H9 (cell line): ENCODE data around the gene GRB2. TPM values are rescaled to one million over a fixed set of nuclear protein-coding genes. Genes with fewer than 3 reads are reported as not detected.
"Not testable (repeated sequence)": the region's sequence is repeated elsewhere in the genome, so short reads cannot be mapped to it uniquely, and the experiment has no call there.

Experiments
- DNase-seq: peaks from one replicate; pipeline ENCODE4 v3.0.0-alpha.2; 2017
- H2AFZ ChIP-seq: one replicate; pipeline ENCODE4 v1.6.1; 2013; ENCODE audit warnings: mild to moderate bottlenecking, low read length, control low read depth, moderate library complexity
- H2AK5ac ChIP-seq: 2 replicates; pipeline ENCODE4 v1.6.1; 2013; ENCODE audit warnings: low read length, control low read depth, mixed read lengths; ENCODE audit not compliant: insufficient read length
- H2BK120ac ChIP-seq: one replicate; pipeline ENCODE4 v1.6.1; 2013; ENCODE audit warnings: low read depth, mild to moderate bottlenecking, low read length, control low read depth, inconsistent platforms; ENCODE audit not compliant: poor library complexity, severe bottlenecking
- H2BK12ac ChIP-seq: 2 replicates; pipeline ENCODE4 v1.6.1; 2013; ENCODE audit warnings: low read length, control low read depth, mixed read lengths, low read depth; ENCODE audit not compliant: insufficient read length
- H2BK15ac ChIP-seq: 2 replicates; pipeline ENCODE4 v1.6.1; 2013; ENCODE audit warnings: low read depth, low read length, control low read depth
- H2BK20ac ChIP-seq: one replicate; pipeline ENCODE4 v1.6.1; 2013; ENCODE audit warnings: low read depth, mild to moderate bottlenecking, low read length, control low read depth, inconsistent platforms; ENCODE audit not compliant: poor library complexity, severe bottlenecking
- H2BK5ac ChIP-seq: 2 replicates; pipeline ENCODE4 v1.6.1; 2013; ENCODE audit warnings: low read length, control low read depth, mixed read lengths; ENCODE audit not compliant: insufficient read length
- H3K14ac ChIP-seq: 2 replicates; pipeline ENCODE4 v1.6.1; 2013; ENCODE audit warnings: low read length, control low read depth; ENCODE audit not compliant: insufficient read depth
- H3K18ac ChIP-seq: 2 replicates; pipeline ENCODE4 v1.6.1; 2013; ENCODE audit warnings: low read depth, mild to moderate bottlenecking, mixed read lengths, low read length, control low read depth; ENCODE audit not compliant: insufficient read length
- H3K23ac ChIP-seq: 2 replicates; pipeline ENCODE4 v1.6.1; 2013; ENCODE audit warnings: low read length, control low read depth, mixed read lengths, low read depth; ENCODE audit not compliant: insufficient read length
- H3K23me2 ChIP-seq: 2 replicates; pipeline ENCODE4 v1.6.1; 2013; ENCODE audit warnings: low read depth, mild to moderate bottlenecking, mixed read lengths, low read length, control low read depth; ENCODE audit not compliant: insufficient read length, poor library complexity, severe bottlenecking
- H3K27ac ChIP-seq: 2 replicates; pipeline ENCODE4 v1.5.1; 2013; ENCODE audit warnings: low read length, control low read depth, mixed read lengths, low read depth; ENCODE audit not compliant: insufficient read length
- H3K27me3 ChIP-seq: 2 replicates; pipeline ENCODE4 v1.6.1; 2013; ENCODE audit warnings: low read length, control low read depth, inconsistent platforms; ENCODE audit not compliant: insufficient read depth
- H3K4ac ChIP-seq: 2 replicates; pipeline ENCODE4 v1.6.1; 2013; ENCODE audit warnings: low read depth, mild to moderate bottlenecking, control low read depth, inconsistent platforms, low read length, moderate library complexity
- H3K4me1 ChIP-seq: 2 replicates; pipeline ENCODE4 v1.6.1; 2013; ENCODE audit warnings: low read length, control low read depth, inconsistent platforms; ENCODE audit not compliant: insufficient read depth
- H3K4me2 ChIP-seq: 2 replicates; pipeline ENCODE4 v1.6.1; 2013; ENCODE audit warnings: low read length, control low read depth, mixed read lengths; ENCODE audit not compliant: insufficient read length, insufficient read depth
- H3K56ac ChIP-seq: 2 replicates; pipeline ENCODE4 v1.6.1; 2013; ENCODE audit warnings: low read depth, mild to moderate bottlenecking, mixed read lengths, low read length, control low read depth; ENCODE audit not compliant: insufficient read length
- H3K79me1 ChIP-seq: 2 replicates; pipeline ENCODE4 v1.6.1; 2013; ENCODE audit warnings: low read depth, mild to moderate bottlenecking, moderate library complexity, low read length, control low read depth, inconsistent platforms; ENCODE audit not compliant: insufficient read depth, poor library complexity, severe bottlenecking
- H3K79me2 ChIP-seq: 2 replicates; pipeline ENCODE4 v1.6.1; 2013; ENCODE audit warnings: low read length, control low read depth, inconsistent platforms; ENCODE audit not compliant: insufficient read depth
- H3K9ac ChIP-seq: 2 replicates; pipeline ENCODE4 v1.6.1; 2013; ENCODE audit warnings: low read length, control low read depth, mixed read lengths; ENCODE audit not compliant: insufficient read length; ENCODE audit errors: extremely low read depth
- H3K9me3 ChIP-seq: one replicate; pipeline ENCODE4 v1.6.1; 2013; ENCODE audit warnings: low read depth, low read length, inconsistent platforms; ENCODE audit not compliant: control insufficient read depth
- H3T11ph ChIP-seq: one replicate; pipeline ENCODE4 v1.6.1; 2013; ENCODE audit warnings: mild to moderate bottlenecking, low read length, control low read depth, inconsistent platforms
- H4K20me1 ChIP-seq: one replicate; pipeline ENCODE4 v1.6.1; 2013; ENCODE audit not compliant: control insufficient read depth, insufficient read length, insufficient read depth
- H4K5ac ChIP-seq: 2 replicates; pipeline ENCODE4 v1.6.1; 2013; ENCODE audit warnings: low read depth, mild to moderate bottlenecking, mixed read lengths, low read length, control low read depth; ENCODE audit not compliant: insufficient read length
- H4K8ac ChIP-seq: replicated peaks from 2 replicates; pipeline ENCODE4 v1.6.1; 2013; ENCODE audit warnings: low read length, control low read depth, mixed read lengths, low read depth; ENCODE audit not compliant: insufficient read length
- H4K91ac ChIP-seq: 2 replicates; pipeline ENCODE4 v1.6.1; 2013; ENCODE audit warnings: low read depth, mild to moderate bottlenecking, moderate library complexity, mixed read lengths, low read length, control low read depth; ENCODE audit not compliant: insufficient read length
- H3K27ac Mint-ChIP-seq, 3 experiments: 2 replicates in 2 of 3; 3 replicates in 1 of 3; pipeline ENCODE4 v1.8.0; 2020 to 2021; ENCODE audit warnings: mixed read lengths in 3 of 3, mild to moderate bottlenecking in 1 of 3, moderate library complexity in 1 of 3
- H3K27me3 Mint-ChIP-seq: 2 replicates; pipeline ENCODE4 v1.8.0; 2021; ENCODE audit warnings: low read depth, mild to moderate bottlenecking, moderate library complexity, mixed read lengths
- H3K36me3 Mint-ChIP-seq, 3 experiments: 2 replicates in 2 of 3; 3 replicates in 1 of 3; pipeline ENCODE4 v1.8.0; 2020 to 2021; ENCODE audit warnings: low read depth in 3 of 3, mixed read lengths in 3 of 3; ENCODE audit not compliant: insufficient read depth in 1 of 3
- H3K4me1 Mint-ChIP-seq, 2 experiments: 2 replicates each; pipeline ENCODE4 v1.8.0; 2020; ENCODE audit warnings: mixed read lengths in 2 of 2
- H3K4me3 Mint-ChIP-seq, 2 experiments: 2 replicates in 1 of 2; 3 replicates in 1 of 2; pipeline ENCODE4 v1.8.0; 2020 to 2021; ENCODE audit warnings: mild to moderate bottlenecking in 2 of 2, mixed read lengths in 2 of 2, moderate library complexity in 1 of 2
- H3K9me3 Mint-ChIP-seq, 2 experiments: 2 replicates in 1 of 2; 3 replicates in 1 of 2; pipeline ENCODE4 v1.8.0; 2020; ENCODE audit warnings: mild to moderate bottlenecking in 2 of 2, mixed read lengths in 2 of 2, moderate library complexity in 1 of 2
- CTCF ChIP-seq: fragments of 200-600 bp; sonication (generic); conservative IDR thresholded peaks from 3 replicates; pipeline ENCODE4 v1.8.0; 2021; ENCODE audit warnings: antibody characterized with exemption, mild to moderate bottlenecking
- WGBS: extraction: QIAGEN DNeasy Blood & Tissue Kit; methylation state at CpG from one replicate; pipeline ENCODE4 v1.1.7; 2013; ENCODE audit warnings: missing lambda C conversion rate, low lambda C conversion rate, mixed read lengths; ENCODE audit not compliant: insufficient read length; ENCODE audit errors: extremely low coverage; 5-methylcytosine and 5-hydroxymethylcytosine counted together
- total RNA-seq: library from RNA; stranded (reverse); gene quantifications from 2 replicates; pipeline ENCODE4 v1.2.1, GENCODE V29; 2021

GRB2 gene
- total RNA-seq, 1 experiment from 2014 or later, result 91.7 TPM

GRCh38 chr17:75346906-75347305, 58.6 kb downstream of the GRB2 start:
- WGBS, result no CpG with 5 or more reads among the region's 6 CpGs
- no peak overlapping the region for H4K91ac ChIP-seq
- H3K27ac ChIP-seq, result no peak overlapping the region

GRCh38 chr17:75346368-75346767, 59.1 kb downstream of the GRB2 start:
- H3K27me3 Mint-ChIP-seq, H2BK20ac ChIP-seq, H3K4me2 ChIP-seq, H3K79me2 ChIP-seq, H3K14ac ChIP-seq, H3K9me3 ChIP-seq, H4K8ac ChIP-seq, H3K56ac ChIP-seq, H4K5ac ChIP-seq, H2AFZ ChIP-seq, H4K91ac ChIP-seq, H2BK5ac ChIP-seq, DNase-seq, H4K20me1 ChIP-seq, H2BK120ac ChIP-seq, H3T11ph ChIP-seq, H2BK15ac ChIP-seq, H3K27me3 ChIP-seq, H3K23ac ChIP-seq, H3K9ac ChIP-seq, H2AK5ac ChIP-seq, H3K27ac ChIP-seq, H3K18ac ChIP-seq, H3K36me3 Mint-ChIP-seq, H3K23me2 ChIP-seq, H2BK12ac ChIP-seq, H3K9me3 Mint-ChIP-seq, H3K4me3 Mint-ChIP-seq, H3K4ac ChIP-seq: not testable (repeated sequence)
- Histone ChIP-seq H3K4me1 (peaks cover 31% of the 10 kb centered on the region), H3K79me1 (peaks cover 10% of the 10 kb centered on the region)
- H3K27ac Mint-ChIP-seq, result peak overlapping the region in 2 of 3 experiments; percentile 94 to 95; a peak in 4 of 7 replicates
- no CpG with 5 or more reads among the region's 9 CpGs for WGBS
- peaks cover 72 to 85% of the 10 kb centered on the region in 2 experiments for H3K4me1 Mint-ChIP-seq

More at GRCh38 chr17:75346906-75347305, 58.6 kb downstream of the GRB2 start:
- Histone ChIP-seq H3K18ac (no peak overlapping the region), H3K23ac (no peak overlapping the region), H3K4ac (no peak overlapping the region), H3K56ac (no peak overlapping the region), H3K79me1 (peaks cover 12% of the 10 kb centered on the region), H2AFZ (no peak overlapping the region), H4K5ac (no peak overlapping the region), H2BK120ac (no peak overlapping the region), H3K9ac (no peak overlapping the region), H3K14ac (no peak overlapping the region), H3K4me1 (peaks cover 28% of the 10 kb centered on the region; the same call in 1 of the 2 replicates), H3K79me2 (peaks cover 8% of the 10 kb centered on the region; the same call in 1 of the 2 replicates), H3K27me3 (no peaks in the 10 kb centered on the region), H4K20me1 (no peaks in the 10 kb centered on the region), H3K23me2 (peaks cover 6% of the 10 kb centered on the region), H4K8ac (no peak overlapping the region), H2BK15ac (no peak overlapping the region), H2BK20ac (no peak overlapping the region), H2AK5ac (no peak overlapping the region), H3K4me2 (no peak overlapping the region), H3T11ph (no peak overlapping the region), H3K9me3 (no peaks in the 10 kb centered on the region), H2BK5ac (no peak overlapping the region), H2BK12ac (no peak overlapping the region)
- DNase-seq, result peak; percentile 66
- Mint-ChIP-seq H3K4me1 (peaks cover 72 to 85% of the 10 kb centered on the region in 2 experiments), H3K9me3 (no peaks in the 10 kb centered on the region), H3K36me3 (no peaks in the 10 kb centered on the region), H3K27ac (peak overlapping the region; percentile 73 to 95 (median 94)), H3K4me3 (peak overlapping the region; percentile 36 to 64), H3K27me3 (no peaks in the 10 kb centered on the region)
- no peak for TF ChIP-seq CTCF
